Testis (tissue), 2 donors: ENCODE results near the gene RPTOR.

Experiments used
- POLR2A ChIP-seq: fragments of 450-650 bp; IDR thresholded peaks from one replicate; pipeline ENCODE4 v1.6.1; 2017; ENCODE audit warnings: antibody characterized with exemption, mild to moderate bottlenecking, moderate library complexity
- TF ChIP-seq, protein P1 (sequence below), 3 experiments: fragments of 450-650 bp in 2 of 3; fragments of 200-600 bp in 1 of 3; sonication (generic) in 1 of 3; IDR thresholded peaks; one replicate each; pipeline ENCODE4 v1.5.1; 2016 to 2019; ENCODE audit warnings: antibody characterized with exemption in 3 of 3, mild to moderate bottlenecking in 2 of 3, moderate library complexity in 1 of 3

DNA sequence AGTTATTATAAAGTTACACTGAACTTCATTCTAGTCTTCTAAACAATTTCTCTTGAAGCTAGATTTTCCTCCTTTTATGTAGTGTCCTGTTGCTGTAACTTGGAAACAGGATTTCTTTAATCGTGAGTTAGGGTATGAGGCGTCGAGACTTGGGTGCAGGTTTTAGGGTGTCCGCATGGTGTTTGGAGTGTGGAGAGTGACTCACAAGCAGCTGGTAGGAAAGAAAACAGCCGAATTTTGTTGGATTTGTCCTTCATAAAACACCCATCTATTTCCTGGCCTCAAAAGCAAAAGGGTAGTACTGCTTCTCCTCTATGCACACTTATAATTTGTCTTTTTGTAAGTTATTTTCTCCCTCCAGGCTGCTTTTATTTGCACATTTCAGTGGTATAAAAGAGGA, 1.6 kb downstream of the RPTOR start:
- TF ChIP-seq, protein P1, sequence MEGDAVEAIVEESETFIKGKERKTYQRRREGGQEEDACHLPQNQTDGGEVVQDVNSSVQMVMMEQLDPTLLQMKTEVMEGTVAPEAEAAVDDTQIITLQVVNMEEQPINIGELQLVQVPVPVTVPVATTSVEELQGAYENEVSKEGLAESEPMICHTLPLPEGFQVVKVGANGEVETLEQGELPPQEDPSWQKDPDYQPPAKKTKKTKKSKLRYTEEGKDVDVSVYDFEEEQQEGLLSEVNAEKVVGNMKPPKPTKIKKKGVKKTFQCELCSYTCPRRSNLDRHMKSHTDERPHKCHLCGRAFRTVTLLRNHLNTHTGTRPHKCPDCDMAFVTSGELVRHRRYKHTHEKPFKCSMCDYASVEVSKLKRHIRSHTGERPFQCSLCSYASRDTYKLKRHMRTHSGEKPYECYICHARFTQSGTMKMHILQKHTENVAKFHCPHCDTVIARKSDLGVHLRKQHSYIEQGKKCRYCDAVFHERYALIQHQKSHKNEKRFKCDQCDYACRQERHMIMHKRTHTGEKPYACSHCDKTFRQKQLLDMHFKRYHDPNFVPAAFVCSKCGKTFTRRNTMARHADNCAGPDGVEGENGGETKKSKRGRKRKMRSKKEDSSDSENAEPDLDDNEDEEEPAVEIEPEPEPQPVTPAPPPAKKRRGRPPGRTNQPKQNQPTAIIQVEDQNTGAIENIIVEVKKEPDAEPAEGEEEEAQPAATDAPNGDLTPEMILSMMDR (IDR thresholded peaks at IDR 0.05), result no peak
- no peak for TF ChIP-seq POLR2A
